Measurements from ENCODE around the gene LPP.

LPP gene

GRCh38 chr3:188309437-188310269, 155.7 kb downstream of the LPP start:
- peak in 2 of 3 donors; percentile 28 to 33 for DNase-seq

- DNase-seq, result no peak
Observed at GRCh38 chr3:188310270-188310710, 156.3 kb downstream of the LPP start.

GRCh38 chr3:188315553-188315952, 161.6 kb downstream of the LPP start:
- DNase-seq, result no peak

- DNase-seq, result peak; percentile 22 to 44 (median 39)
Observed at GRCh38 chr3:188316021-188316722, 162.2 kb downstream of the LPP start.

- DNase-seq, result no peak
Observed at GRCh38 chr3:188316723-188317070, 162.7 kb downstream of the LPP start.

- no peak for DNase-seq
Observed at GRCh38 chr3:188319569-188319968, 165.6 kb downstream of the LPP start.

GRCh38 chr3:188320757-188321156, 166.8 kb downstream of the LPP start:
- no peak for DNase-seq

GRCh38 chr3:188321258-188321657, 167.3 kb downstream of the LPP start:
- no peak for DNase-seq

- DNase-seq, result no peak
Observed at GRCh38 chr3:188322135-188322887, 168.4 kb downstream of the LPP start.

GRCh38 chr3:188323067-188323842, 169.3 kb downstream of the LPP start:
- no peak for DNase-seq

GRCh38 chr3:188326111-188326510, 172.2 kb downstream of the LPP start:
- DNase-seq, result no peak

GRCh38 chr3:188326968-188327367, 173.0 kb downstream of the LPP start:
- no peak for DNase-seq

GRCh38 chr3:188327433-188327832, 173.5 kb downstream of the LPP start:
- DNase-seq, result no peak

- no peak for DNase-seq
Observed at GRCh38 chr3:188330138-188330537, 176.2 kb downstream of the LPP start.

GRCh38 chr3:188331166-188331565, 177.2 kb downstream of the LPP start:
- DNase-seq, result no peak

GRCh38 chr3:188332085-188332484, 178.1 kb downstream of the LPP start:
- no peak for DNase-seq

GRCh38 chr3:188335656-188336055, 181.7 kb downstream of the LPP start:
- no peak for DNase-seq

GRCh38 chr3:188336178-188336577, 182.2 kb downstream of the LPP start:
- DNase-seq, result no peak

GRCh38 chr3:188337232-188337631, 183.3 kb downstream of the LPP start:
- no peak for DNase-seq

GRCh38 chr3:188338086-188338485, 184.1 kb downstream of the LPP start:
- DNase-seq, result no peak

- DNase-seq, result no peak
Observed at GRCh38 chr3:188339410-188340295, 185.7 kb downstream of the LPP start.

- DNase-seq, result no peak
Observed at GRCh38 chr3:188341501-188341900, 187.5 kb downstream of the LPP start.

Data from suppressor macrophage treated with lipopolysaccharide for 1 hour (primary cell).